ENCODE measurements around the gene ITM2B.
A peak's percentile ranks its signal among the peaks of the same experiment; 100 is the strongest.

ITM2B gene

GRCh38 chr13:48255954-48256353, 22.9 kb downstream of the ITM2B start:
- DNase-seq (ENCODE audit: low read depth in 1 of 2, low spot score in 1 of 2): no peak

DNA sequence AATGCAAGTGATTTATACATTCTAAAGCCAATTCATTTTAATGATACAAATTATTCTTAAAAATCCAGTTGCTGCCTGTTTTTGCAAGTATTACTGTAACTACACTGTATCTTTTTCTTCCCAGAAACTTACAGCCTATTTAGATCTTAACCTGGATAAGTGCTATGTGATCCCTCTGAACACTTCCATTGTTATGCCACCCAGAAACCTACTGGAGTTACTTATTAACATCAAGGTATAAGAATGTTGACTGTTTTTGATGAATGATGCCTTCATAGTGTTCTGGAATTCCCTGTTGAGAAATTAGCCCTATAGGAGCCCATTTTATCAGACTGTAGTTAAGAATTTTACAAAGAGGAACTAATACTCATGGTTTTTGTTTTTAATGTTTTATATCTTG, 25.0 kb downstream of the ITM2B start:
- no peak for DNase-seq (ENCODE audit: low read depth in 1 of 2, low spot score in 1 of 2)

DNA sequence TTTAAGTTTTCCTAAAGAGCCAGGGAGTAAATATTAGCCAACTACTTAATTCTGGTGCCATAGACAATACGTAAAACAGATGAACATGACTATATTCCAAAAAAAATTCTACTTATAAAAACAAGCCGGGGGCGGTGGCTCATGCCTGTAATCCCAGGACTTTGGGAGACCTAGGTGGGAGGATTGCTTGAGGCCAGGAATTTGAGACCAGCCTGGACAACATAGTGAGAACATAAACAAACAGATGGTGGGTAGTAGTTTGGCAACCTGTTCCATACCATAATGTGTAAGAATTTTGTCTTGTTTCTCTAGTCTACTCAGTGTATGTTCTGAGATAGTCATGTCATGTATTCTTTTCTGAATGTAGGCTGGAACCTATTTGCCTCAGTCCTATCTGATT, 25.4 kb downstream of the ITM2B start:
- DNase-seq (ENCODE audit: low read depth in 1 of 2, low spot score in 1 of 2): no peak

DNA sequence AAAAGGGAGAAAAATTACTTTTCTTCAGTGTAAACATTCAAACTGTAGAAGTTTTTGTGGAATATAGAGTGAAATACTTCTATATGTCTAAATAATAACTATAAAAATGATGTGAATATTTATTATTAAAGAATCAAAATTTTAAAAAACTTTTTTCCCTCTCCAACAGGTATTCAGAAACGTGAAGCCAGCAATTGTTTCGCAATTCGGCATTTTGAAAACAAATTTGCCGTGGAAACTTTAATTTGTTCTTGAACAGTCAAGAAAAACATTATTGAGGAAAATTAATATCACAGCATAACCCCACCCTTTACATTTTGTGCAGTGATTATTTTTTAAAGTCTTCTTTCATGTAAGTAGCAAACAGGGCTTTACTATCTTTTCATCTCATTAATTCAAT, 28.0 kb downstream of the ITM2B start:
- no peak for DNase-seq (ENCODE audit: low read depth in 1 of 2, low spot score in 1 of 2)

GRCh38 chr13:48263196-48263595, 30.2 kb downstream of the ITM2B start:
- DNase-seq (ENCODE audit: low read depth in 1 of 2, low spot score in 1 of 2): no peak

DNA sequence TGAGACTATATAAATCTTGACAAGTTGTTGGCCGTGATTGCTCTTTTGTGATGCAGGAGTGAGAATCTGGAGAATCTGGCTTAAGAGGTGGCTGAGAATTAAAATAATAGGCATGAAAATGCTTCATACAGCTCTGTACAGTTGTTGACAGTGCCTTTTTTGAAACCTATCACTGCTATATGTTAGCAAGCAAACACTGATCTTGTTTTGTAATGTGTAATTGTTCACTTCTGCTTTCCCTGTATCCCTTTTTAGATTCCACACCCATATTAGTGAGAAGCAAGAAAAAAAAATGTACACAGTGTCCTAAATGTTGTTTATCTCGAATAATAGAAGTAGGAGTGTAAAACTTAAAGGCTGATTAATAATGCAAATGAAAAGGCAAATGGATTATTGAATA, 31.1 kb downstream of the ITM2B start:
- DNase-seq (ENCODE audit: low read depth in 1 of 2, low spot score in 1 of 2): no peak

DNA sequence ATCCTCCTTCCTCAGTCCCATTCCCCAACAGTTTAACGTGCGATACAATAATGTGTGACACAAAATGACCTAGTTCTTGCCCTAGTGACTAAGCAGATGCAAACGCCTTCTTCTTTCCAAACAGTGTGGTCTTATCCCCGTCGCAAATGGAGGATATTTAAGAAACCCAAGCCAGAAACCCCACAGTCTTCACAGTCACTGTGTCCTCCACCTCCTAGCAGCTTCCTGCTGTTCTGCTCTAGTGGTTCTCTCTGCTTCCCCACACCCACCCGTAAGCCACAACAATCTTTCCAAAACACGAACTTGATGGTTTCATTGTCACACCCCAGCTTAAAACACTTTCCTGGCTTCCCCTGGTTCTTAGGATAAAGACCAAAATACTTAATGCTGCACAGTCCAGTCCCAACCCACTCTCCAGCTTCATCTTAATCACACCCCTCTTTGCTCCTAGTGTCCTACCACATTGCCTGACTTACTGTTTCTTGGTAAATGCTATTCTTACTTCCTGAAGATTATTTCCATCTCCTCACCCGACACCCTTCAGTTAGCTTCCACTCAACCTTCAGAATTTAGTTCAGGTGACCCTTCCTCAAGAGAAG, 32.3 kb downstream of the ITM2B start:
- DNase-seq (ENCODE audit: low read depth in 1 of 2, low spot score in 1 of 2): peak in 1 of 2 donors; percentile 10

DNA sequence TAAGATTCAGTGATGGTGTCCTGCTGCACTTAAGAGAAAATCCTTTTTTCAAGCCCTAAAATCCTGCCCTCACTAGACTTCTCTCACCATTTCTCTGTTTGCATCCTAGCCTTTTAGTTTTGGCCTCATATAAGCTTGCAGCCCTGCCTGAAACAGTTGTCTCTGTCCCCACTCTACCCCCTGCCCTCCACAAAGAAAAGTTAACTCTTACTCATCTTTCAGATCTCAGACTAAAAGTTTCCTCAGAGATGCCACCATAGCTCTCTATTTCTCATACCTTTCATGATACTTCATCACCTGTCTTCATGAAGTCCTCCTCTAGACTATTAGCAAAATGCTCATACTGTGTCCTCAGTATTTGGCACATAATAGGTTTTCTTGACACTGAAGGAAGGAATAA, 33.1 kb downstream of the ITM2B start:
- DNase-seq (ENCODE audit: low read depth in 1 of 2, low spot score in 1 of 2): no peak

DNA sequence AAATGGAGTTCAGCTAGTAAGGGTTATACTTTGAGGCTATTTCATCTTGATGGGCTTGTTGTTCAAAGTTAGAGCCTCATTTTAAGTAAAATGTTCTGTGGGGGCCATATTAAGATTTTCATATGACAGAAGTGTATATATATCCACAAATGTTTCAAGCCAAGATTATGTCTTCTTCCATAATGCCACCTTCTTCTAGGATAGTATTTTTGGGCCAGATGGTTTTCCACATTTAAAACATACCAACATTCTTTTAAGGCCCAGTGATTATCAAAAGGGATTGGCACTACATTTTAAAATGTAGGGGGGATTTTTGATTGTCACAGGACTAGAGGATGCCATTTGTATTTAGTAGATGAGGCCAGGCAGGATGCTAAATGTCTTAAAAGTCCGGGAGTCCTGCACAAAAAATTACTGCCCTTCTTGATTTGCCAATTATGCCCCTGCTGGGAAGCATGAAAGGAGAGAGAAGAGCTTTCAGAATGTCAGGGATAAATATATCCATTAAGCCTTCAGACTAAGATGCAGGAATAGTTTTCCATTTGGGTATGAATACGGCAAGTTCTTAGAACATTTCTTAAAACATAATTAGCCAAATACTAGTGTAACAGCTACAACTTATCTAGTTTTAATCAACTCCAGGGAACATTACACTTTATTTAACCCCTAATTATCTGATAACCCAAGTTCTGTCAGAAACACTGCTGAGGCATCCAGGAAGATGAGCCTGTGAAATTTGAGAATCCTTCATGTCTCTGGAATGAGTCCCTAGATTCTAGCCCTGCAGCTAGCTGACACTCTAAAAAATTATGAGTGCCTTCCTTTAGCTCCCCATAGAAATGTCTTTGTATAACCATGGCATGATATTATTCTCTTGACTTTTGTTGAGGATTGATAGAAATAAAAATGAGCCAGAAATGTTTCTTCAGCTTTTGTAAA, 34.0 kb downstream of the ITM2B start:
- no peak for DNase-seq (ENCODE audit: low read depth in 1 of 2, low spot score in 1 of 2)

GRCh38 chr13:48268019-48268418, 35.0 kb downstream of the ITM2B start:
- DNase-seq (ENCODE audit: low read depth in 1 of 2, low spot score in 1 of 2): no peak

DNA sequence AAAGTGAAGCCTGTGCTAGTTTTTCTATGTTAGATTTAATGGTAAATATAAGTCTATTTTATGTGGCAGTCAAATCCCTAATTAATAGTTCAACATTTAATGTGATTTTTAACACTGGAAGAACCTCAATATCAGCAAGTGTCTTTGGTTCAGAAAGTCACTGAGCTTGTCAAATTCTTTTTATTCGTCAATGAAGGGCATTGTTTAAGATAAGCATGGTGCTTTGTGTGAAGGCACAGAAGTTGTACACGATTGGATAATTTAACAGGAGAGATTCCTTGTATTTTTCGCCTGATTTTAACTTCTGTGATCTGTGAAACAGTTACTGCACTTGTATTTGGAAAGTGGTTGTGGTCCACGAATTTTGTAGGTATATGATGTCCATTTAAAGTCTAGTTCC, 40.3 kb downstream of the ITM2B start:
- DNase-seq (ENCODE audit: low read depth in 1 of 2, low spot score in 1 of 2): no peak

- DNase-seq (ENCODE audit: low read depth in 1 of 2, low spot score in 1 of 2): no peak
Measured at GRCh38 chr13:48275507-48275906, 42.5 kb downstream of the ITM2B start.

GRCh38 chr13:48278806-48279205, 45.8 kb downstream of the ITM2B start:
- DNase-seq (ENCODE audit: low read depth in 1 of 2, low spot score in 1 of 2): no peak

- DNase-seq (ENCODE audit: low read depth in 1 of 2, low spot score in 1 of 2): no peak
Measured at GRCh38 chr13:48281556-48281955, 48.5 kb downstream of the ITM2B start.

- no peak for DNase-seq (ENCODE audit: low read depth in 1 of 2, low spot score in 1 of 2)
Measured at GRCh38 chr13:48291730-48292129, 58.7 kb downstream of the ITM2B start.

DNA sequence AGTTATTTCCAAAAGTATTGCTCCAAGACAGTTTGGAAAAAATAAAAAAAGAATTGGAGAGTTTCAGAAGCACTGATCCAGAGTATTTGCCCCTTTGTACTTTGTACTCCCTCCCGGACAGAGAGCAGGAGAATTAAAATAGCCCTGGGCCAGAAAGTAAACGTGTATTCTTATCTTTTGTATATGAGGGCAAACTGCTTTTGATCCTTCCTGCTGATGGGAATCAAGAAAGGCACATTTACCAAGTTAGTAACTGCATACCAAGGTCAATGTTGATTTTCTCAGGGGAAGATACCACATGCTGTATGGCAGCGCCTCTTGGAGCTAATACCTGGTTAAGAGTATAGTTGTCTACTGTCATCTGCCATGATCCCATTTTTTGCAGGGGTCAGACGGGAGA, 59.6 kb downstream of the ITM2B start:
- DNase-seq (ENCODE audit: low read depth in 1 of 2, low spot score in 1 of 2): no peak

DNA sequence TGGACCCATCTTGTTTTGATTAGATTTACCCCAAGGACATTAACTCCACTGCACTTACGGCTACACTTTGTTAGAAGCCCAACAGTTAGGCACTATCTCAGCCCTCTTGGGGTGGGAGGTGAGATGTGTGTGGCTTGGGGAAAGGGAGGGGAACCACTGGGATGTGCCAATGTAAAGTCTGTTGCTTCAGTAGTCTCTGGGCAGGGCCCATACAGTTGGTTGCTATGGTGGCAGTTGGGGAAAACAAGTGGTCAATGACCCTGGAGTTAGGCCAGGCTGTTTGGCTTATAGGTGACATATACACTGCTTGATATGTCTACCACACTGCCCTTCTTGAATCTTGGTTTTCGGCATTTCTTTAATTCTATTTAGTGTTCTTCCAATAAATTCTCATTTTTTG, 61.6 kb downstream of the ITM2B start:
- DNase-seq (ENCODE audit: low read depth in 1 of 2, low spot score in 1 of 2): no peak

DNA sequence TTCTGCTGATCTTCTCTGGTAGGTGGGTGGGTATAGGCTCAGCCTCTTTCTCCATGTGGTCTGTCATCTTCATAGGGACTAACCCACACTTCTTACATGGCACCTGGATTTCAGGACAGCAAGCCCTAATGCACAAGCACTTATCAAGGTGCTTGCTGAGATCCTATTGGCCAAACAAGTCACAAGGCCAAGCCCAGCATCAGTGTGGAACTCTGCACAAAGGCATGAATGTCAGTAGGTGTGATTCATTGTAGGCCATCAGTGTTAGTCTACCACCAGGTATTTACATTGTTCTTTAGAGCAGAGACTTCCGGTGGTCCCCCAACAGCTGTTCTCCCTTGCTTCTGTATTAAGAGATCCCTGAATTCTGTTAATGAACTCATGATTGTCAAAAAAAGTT, 62.3 kb downstream of the ITM2B start:
- no peak for DNase-seq (ENCODE audit: low read depth in 1 of 2, low spot score in 1 of 2)

GRCh38 chr13:48296528-48296927, 63.5 kb downstream of the ITM2B start:
- no peak for DNase-seq (ENCODE audit: low read depth in 1 of 2, low spot score in 1 of 2)

DNA sequence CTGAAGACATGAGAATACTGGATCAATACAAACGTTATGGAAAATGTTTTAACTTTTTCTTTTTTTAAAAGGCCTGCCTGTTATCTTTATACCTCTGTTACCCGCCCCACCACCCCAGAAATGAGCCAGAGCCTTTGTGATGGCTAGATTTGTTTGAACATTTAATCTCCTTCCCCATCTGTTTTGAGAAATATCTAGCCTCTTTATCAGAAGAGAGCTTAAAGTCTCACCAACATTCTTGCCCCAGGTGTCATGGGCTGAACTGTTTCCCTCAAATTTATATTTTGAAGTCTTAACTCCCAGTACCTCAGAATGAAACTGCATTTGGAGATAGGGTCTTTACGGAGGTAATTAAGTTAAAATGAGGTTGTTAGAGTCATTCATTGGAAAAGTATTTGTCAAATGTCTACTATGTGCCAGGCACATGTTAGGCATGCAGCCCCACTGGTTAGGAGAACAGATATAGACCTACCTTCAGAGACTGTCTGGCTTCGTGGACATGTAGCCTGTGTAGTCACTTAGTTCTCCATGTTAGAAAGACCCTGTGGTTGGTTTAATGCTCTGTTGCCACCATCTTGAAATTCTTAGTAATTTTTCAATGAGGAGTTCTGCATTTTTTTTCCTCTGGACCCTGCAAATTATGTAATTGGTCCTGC, 64.3 kb downstream of the ITM2B start:
- no peak for DNase-seq (ENCODE audit: low read depth in 1 of 2, low spot score in 1 of 2)

GRCh38 chr13:48299591-48299990, 66.6 kb downstream of the ITM2B start:
- DNase-seq (ENCODE audit: low read depth in 1 of 2, low spot score in 1 of 2): no peak

DNA sequence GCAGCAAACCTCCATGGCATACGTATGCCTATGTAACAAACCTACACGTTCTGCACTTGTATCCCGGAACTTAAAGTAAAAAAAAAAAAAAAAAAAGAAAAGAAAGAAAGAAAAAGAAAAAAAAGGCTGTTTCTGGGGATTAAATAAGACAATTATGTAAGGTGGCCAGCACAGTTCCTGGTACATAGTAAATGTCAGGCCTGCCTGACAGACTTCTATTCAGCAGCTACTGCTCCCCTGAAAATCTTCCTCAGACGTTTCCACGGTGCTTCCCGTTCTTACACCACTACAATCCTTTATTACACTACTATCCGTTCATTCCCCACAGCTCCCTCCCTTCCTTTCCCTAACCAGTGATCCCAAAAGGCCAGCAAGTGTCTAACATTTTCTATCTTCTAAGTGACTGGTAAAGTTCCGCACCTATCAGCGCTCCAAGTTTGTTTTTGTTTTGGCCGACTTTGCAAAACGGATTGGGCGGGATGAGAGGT, 69.9 kb downstream of the ITM2B start:
- no peak for DNase-seq (ENCODE audit: low read depth in 1 of 2, low spot score in 1 of 2)
